HG03521 (cell line): ENCODE results near the gene EXOC1.
A peak's percentile ranks its signal among the peaks of the same experiment; 100 is the strongest.
"Not testable (repeated sequence)": the region's sequence is repeated elsewhere in the genome, so short reads cannot be mapped to it uniquely, and the experiment has no call there.

Source experiments
- ATAC-seq: cut with Tn5 transposase; IDR thresholded peaks from one replicate; pipeline ENCODE4 v1.9.1; 2021; ENCODE audit warnings: mild to moderate bottlenecking, moderate library complexity; ENCODE audit not compliant: unreplicated experiment

The EXOC1 gene

DNA sequence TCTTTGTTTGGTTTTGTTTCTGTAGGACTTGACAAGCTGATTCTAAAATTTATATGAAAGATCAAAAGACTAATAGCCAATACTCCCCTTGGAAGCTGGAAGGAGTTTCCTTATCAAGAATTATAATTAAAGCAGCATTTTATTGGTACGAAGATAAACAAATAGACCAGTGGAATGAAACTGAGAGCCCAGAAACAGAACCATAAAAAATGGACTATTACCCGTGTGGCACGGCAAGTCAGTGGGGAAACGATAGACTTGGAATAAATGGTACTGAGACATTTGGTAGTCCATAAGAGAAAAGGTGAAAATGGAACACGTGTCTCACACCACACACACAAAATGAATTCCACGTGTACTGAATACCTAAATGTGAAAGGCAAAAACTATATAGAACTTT is 52.9 kb downstream of the EXOC1 start:
- ATAC-seq = no peak

- ATAC-seq = no peak
Measured at GRCh38 chr4:55906989-55907388, 53.5 kb downstream of the EXOC1 start.

GRCh38 chr4:55907469-55907868 is 54.0 kb downstream of the EXOC1 start:
- no peak for ATAC-seq

GRCh38 chr4:55910140-55910539 is 56.7 kb downstream of the EXOC1 start:
- no peak for ATAC-seq

DNA sequence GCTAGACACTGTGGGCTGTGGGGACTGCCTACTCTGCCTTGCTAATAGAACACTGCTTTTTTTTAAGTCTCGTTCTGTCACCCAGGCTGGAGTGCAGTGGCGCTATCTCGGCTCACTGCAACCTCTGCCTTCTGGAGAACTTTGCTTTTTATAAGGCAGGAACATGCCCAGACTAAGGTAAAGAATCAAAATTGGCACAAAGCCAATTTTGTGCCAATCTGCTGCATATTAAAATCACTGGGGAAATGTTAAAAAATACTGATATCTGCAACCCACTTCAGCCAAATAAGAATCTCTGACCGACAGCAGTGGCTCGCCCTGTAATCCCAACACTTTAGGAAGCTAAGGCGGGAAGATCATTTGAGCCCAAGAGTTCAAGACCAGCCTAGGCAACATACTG is 58.8 kb downstream of the EXOC1 start:
- ATAC-seq = no peak

- no peak for ATAC-seq
Measured at GRCh38 chr4:55920571-55920970, 67.1 kb downstream of the EXOC1 start.

GRCh38 chr4:55921093-55921492 is 67.6 kb downstream of the EXOC1 start:
- ATAC-seq = no peak

DNA sequence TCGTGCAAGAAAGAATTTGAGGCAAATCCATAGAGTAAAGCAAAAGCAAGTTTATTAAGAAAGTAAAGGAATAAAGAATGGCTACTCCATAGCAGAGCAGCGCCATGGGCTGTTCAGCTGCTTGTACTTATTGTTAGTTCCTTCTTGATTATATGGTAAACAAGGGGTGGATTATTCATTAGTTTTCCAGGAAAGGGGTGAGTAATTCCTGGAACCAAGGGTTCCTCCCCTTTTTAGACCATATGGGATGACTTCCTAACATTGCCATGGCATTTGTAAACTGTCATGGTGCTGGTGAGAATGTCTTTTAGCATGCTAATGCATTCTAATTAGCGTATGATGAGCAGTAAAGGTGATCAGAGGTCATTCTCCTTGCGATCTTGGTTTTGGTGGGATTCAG is 71.8 kb downstream of the EXOC1 start:
- ATAC-seq = no peak

DNA sequence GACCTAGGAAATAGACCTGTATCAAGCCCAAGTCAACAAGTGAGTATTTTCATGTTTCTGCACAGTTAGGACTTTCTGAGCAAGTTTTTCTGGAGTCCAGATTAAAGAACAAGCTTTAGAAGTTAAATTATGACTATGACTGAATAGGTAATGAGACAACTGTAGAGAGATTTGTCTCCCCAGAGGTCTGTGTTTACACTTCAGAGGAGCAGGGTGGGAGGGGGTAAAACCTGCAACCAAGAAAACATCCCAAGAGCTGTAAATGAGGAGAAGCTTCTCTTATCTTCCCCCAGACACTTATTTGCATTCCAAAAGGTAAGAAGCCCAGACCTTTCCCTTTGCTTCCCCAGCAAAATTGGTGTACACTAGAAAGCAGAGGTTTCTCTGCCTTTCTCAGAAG is 73.2 kb downstream of the EXOC1 start:
- no peak for ATAC-seq

DNA sequence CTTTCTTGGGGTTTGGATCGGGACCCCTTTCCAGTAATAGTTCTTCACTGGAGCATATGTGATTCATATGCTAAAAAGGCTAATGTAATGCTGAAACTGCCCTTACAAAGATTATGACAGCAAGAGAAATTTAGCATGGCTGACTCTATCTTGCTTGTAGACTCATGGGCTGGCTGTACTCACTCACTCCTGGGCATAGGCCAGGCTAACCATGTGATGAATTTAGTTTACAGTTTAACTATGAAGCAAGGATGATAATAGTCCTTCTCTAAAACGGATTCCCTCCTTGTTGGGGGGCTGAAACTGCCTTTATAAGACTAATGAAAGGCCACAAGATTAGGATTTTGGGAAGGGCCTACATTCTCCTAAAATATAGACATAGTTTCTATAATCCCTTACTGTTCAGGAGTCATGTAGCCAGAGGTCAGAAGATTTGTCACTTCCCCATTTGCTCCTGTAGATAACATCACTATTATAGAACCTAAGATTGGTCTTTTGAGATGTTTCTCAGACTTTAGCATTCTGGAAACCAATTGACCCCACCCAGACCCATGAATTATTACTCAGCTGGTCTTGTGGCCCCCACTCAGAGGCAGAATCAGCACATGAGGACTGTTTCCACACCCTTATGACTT is 74.5 kb downstream of the EXOC1 start:
- no peak for ATAC-seq

- ATAC-seq = no peak
Measured at GRCh38 chr4:55928846-55929245, 75.4 kb downstream of the EXOC1 start.

GRCh38 chr4:55931043-55931442 is 77.6 kb downstream of the EXOC1 start:
- ATAC-seq = no peak

DNA sequence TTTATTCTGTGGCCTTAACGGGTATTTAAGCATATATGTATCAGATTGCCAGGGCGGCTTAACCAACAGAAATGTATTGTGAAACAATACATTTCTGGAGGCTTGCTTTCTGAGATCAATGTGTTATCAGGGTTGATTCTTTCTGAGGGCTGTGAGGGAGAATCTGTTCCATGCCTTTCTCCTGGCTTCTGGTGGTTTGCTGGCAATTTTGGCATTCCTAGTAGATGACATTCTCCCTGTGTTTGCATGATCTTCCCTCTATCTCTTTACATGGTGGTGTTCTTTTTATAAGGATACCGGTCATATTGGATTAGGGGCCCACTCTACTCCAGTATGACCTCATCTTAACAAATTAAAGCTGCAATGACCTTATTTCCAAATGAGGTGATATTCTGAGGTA is 78.4 kb downstream of the EXOC1 start:
- ATAC-seq = no peak

GRCh38 chr4:55932511-55932910 is 79.1 kb downstream of the EXOC1 start:
- ATAC-seq = no peak

DNA sequence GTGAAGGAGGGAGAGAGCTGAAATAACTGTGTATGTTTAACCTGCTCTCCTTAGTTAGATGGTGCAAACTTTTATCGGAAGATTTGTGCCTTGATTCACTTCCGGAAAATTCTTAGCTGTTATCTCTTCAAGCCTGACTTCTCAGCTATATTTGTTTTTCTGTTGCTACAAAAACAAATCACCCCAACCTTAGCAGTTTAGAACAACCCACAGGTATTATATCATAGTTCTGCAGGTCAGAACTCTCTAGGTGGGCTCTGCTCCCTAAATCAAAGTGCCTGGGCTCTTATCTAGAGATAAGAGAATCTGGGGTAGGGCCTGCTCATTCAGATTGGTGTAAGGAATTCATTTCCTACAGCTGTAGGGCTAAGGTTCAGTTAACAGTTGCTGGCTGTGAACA is 80.2 kb downstream of the EXOC1 start:
- no peak for ATAC-seq

DNA sequence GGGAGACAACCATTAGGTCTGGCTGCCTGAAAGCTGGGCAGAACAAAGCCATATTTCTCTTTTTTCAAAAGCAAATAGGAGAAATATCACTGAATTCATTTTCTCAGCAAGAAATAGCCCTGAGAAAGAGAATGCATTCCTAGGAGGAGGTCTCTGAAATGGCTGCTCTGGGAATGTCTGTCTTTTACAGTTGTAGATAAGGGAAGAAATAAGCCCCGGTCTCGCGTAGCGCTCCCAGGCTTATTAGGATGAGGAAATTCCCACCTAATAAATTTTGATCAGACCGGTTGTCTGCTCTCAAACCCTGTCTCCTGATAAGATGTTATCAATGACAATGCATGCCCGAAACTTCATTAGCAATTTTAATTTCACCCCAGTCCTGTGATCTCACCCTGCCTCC is 82.5 kb downstream of the EXOC1 start:
- not testable (repeated sequence) for ATAC-seq

GRCh38 chr4:55938481-55938880 is 85.0 kb downstream of the EXOC1 start:
- ATAC-seq = no peak

DNA sequence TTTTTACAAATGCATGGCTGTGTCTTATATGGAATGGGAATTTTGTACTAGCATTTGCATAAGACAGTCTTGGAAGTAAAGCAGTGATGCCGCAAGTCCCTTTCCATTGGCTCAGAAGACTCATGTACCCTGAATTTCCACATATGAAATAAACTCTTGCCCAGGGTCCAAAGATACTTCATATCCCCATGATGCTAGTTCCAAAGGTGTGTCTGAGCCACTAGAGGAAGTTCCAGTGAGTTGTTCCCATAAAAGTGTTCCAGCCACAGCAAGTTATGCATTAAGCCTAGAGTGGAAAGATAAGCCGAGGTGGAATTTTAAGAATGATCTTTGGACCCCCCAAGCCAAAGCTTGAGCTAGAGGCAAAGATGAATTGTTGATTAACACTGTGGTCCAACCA is 86.0 kb downstream of the EXOC1 start:
- ATAC-seq = no peak

DNA sequence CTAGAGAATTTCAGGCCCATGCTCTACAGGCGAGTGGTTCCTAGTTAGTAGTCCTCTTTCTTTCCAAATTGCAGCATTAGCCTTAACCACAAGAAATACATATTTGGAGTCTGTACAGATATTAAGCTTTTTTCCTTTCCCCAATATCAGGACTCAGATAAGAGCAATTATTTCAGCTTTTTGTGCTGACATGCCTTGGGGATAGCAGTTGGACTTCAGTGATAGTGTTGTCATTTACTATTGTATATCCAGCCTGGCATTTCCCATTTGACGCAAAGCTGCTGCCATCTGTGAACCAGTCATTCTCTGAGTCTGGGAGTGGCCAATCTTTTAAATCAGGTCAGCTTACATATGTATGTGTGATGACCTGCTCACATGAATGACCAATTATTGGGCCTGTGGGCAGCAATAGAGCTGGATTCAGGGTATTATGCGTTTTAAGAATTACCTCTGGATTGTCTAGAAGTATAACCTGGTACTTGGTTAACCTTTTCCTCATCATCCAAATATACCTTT is 88.5 kb downstream of the EXOC1 start:
- ATAC-seq = no peak

- ATAC-seq = peak; percentile 37
Measured at GRCh38 chr4:55947254-55947882, 93.9 kb downstream of the EXOC1 start.

DNA sequence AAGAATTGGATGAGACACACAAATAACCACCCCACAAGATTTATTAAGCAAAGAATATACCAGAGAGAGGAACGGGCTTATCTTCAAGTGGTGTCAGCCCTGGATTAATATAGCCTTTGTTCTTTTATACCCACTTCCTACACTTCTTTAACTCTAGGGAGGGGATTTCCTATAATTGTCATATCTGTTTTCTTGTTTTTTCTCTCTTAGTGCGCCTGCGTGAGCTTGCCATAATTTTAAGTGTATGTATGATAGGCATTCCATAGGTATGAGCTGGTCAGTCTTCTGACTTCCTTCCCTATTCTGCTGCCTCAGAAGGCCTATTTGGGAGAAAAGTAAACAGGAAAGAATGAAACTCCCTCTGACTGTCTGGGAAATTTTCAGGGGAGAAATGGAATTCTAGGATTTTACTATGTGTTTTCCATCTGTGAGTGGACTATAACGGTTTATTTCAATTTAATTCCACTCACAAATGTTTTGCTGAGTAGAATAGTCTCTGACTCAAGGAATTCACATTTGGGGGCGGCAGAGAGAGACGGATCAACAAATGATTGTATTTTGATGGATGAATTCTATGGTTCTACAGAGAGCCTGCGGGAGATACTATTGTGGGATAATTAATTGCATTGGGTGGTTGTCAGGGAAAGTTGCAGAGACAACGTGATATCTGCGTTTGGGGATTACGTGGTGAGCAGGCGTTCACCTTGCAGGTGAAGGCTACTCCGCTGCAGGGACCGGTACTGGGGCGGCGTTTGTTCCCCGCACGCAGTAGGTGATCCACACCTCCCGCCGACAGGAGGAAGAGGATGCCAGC is 94.7 kb downstream of the EXOC1 start:
- ATAC-seq = no peak
